ENCODE results near the gene TBC1D22B. TPM values are rescaled to one million over a fixed set of nuclear protein-coding genes. Genes with fewer than 3 reads are reported as not detected.

The TBC1D22B gene
- total RNA-seq, 3 donors from 2014 or later, result 13.0 to 13.5 (median 13.2) TPM

GRCh38 chr6:37347670-37348111 is 90.1 kb downstream of the TBC1D22B start:
- DNase-seq, result no peak
- Mint-ChIP-seq H3K4me3 (no peak overlapping the region), H3K4me1 (ENCODE audit: low read depth) (peaks cover 2% of the 10 kb centered on the region), H3K27me3 (ENCODE audit: low read depth) (peaks cover 17% of the 10 kb centered on the region), H3K36me3 (ENCODE audit: insufficient read depth) (no peaks in the 10 kb centered on the region), H3K9me3 (no peaks in the 10 kb centered on the region)
- ATAC-seq, result no peak

GRCh38 chr6:37351027-37351426 is 93.5 kb downstream of the TBC1D22B start:
- Mint-ChIP-seq H3K4me1 (ENCODE audit: low read depth) (peaks cover 18% of the 10 kb centered on the region), H3K27me3 (ENCODE audit: low read depth) (peaks cover 6% of the 10 kb centered on the region), H3K4me3 (no peak overlapping the region), H3K36me3 (ENCODE audit: insufficient read depth) (no peaks in the 10 kb centered on the region), H3K9me3 (no peaks in the 10 kb centered on the region)
- DNase-seq (no peak), ATAC-seq (no peak)

- no peak for ATAC-seq
- DNase-seq, result no peak
- H3K27me3 Mint-ChIP-seq (ENCODE audit: low read depth), result no peaks in the 10 kb centered on the region
- peak overlapping the region; percentile 35 for H3K4me3 Mint-ChIP-seq
- H3K9me3 Mint-ChIP-seq, result no peaks in the 10 kb centered on the region
- H3K36me3 Mint-ChIP-seq (ENCODE audit: insufficient read depth), result no peaks in the 10 kb centered on the region
- peaks cover 19% of the 10 kb centered on the region for H3K4me1 Mint-ChIP-seq (ENCODE audit: low read depth)
These were observed 94.8 kb downstream of the TBC1D22B start for GRCh38 chr6:37352384-37352783.

DNA sequence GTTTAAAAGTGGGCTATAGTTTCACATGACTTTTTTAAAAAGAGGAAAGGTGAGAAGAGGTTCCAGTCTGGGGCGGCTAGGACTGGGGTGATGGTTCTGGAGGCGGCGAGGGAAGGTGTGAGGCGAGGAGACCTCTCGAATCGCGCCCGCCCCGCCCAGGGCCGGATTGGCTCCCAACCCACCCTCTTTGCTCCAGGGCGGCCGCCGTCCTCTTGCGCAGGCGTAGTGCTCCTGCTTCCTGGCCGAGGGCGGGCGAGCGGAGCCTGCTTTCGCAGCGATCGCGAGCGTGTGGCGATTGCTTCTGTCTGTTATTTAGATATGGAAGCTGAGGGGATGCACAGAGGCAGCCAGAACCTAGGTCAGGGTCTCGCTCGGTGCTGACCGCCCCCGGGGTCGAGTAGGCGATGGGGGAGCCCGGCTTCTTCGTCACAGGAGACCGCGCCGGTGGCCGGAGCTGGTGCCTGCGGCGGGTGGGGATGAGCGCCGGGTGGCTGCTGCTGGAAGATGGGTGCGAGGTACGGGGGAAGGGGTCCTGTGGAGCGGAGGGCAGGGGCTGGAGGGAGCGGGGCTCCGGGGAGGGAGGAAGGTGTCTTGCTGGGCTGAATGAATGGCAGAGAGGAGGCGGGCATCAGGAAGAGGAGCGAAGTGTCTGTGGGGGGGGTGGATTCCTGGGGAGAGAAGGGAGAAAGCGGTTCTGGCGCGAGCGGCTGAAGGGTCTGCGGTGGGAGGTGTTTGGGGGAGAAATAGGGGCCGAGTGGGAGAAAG is 96.4 kb downstream of the TBC1D22B start, which contains the start of gene RNF8:
Gene RNF8, plus strand, starts transcription at position 223 of the 765 bp plus-strand sequence. Its CDS starts 182 bp downstream, at position 405.
- H3K27me3 Mint-ChIP-seq (ENCODE audit: low read depth), result no peaks in the 10 kb centered on the region
- ATAC-seq (peak; percentile 97), DNase-seq (peak; percentile 83)
- H3K36me3 Mint-ChIP-seq (ENCODE audit: insufficient read depth), result peaks cover 2% of the 10 kb centered on the region
- no peaks in the 10 kb centered on the region for H3K9me3 Mint-ChIP-seq
- H3K4me3 Mint-ChIP-seq, result peak within 1 kb of the TSS; percentile 90
- peaks cover 25% of the 10 kb centered on the region for H3K4me1 Mint-ChIP-seq (ENCODE audit: low read depth)

DNA sequence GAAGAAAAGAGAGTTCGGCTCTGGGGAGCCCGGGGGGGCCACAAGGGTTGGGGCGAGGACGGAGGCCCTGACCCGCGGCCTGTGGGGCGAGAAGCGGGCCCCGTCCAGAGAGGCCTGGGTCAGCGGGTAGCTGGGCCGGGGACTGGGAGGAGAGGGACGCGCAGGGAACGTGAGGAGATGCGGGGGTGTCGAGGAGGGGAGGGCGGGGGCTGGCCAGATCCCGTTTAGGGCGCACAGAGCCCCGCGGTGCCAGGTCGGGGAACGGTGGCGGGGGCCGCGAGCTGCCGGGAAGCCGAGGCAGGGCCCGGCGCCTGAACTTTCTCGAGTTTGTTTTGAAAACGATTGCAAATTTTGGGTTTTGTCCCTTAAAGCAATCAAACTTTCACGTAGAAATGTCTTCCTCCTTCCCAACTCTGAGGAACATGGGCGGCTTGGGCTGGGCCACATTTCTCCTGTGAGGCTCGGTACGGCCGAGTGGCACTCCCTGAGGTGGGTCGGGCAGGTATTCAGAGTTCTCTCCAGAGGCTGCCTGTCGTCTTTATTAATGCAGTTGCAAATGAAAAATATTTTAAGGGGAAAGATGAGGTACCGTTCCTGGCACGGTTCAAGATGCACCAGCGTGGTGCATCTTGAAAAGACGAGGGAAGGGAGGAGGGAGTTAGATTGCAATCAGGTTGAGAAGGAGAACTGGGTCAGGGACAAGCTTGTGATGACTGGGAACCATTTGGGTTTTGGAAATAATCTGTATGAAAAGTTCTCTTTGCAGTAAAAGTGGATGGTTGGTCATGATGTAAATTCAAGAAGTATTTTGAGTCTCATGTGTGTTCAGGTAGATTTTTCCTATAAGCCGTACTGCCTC is 97.2 kb downstream of the TBC1D22B start:
- H3K27me3 Mint-ChIP-seq (ENCODE audit: low read depth), result no peaks in the 10 kb centered on the region
- no peaks in the 10 kb centered on the region for H3K9me3 Mint-ChIP-seq
- DNase-seq (peak; percentile 7), ATAC-seq (peak; percentile 24 to 26)
- peaks cover 25% of the 10 kb centered on the region for H3K4me1 Mint-ChIP-seq (ENCODE audit: low read depth)
- peak overlapping the region; percentile 90 for H3K4me3 Mint-ChIP-seq
- peaks cover 6% of the 10 kb centered on the region for H3K36me3 Mint-ChIP-seq (ENCODE audit: insufficient read depth)

DNA sequence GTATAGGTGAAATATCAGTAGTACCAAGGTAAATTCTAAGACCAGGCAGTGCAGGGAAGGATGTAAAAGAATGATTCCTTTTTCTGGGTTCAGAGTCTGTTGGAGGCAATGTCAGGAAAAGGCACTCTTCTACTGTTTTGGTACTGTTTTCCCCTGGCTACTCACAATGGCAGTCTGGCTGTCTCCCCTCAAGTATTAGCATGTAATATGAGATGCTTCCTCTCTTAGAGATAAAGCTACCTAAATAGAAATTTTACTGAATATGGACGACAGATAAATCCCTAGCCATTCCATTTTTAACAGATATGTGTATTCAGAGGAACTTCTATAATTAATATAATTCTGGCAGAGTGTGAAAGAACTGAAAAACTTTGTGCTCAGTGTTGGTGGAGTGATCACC is 99.7 kb downstream of the TBC1D22B start:
- no peak for ATAC-seq
- H3K4me3 Mint-ChIP-seq, result no peak overlapping the region
- no peak for DNase-seq
- H3K9me3 Mint-ChIP-seq, result no peaks in the 10 kb centered on the region
- peaks cover 14% of the 10 kb centered on the region for H3K36me3 Mint-ChIP-seq (ENCODE audit: insufficient read depth)
- H3K4me1 Mint-ChIP-seq (ENCODE audit: low read depth), result peaks cover 25% of the 10 kb centered on the region
- no peaks in the 10 kb centered on the region for H3K27me3 Mint-ChIP-seq (ENCODE audit: low read depth)

GRCh38 chr6:37357860-37358259 is 100.3 kb downstream of the TBC1D22B start:
- no peak for DNase-seq
- Mint-ChIP-seq H3K4me1 (ENCODE audit: low read depth) (peaks cover 23% of the 10 kb centered on the region), H3K9me3 (no peaks in the 10 kb centered on the region), H3K36me3 (ENCODE audit: insufficient read depth) (peaks cover 15% of the 10 kb centered on the region), H3K4me3 (no peak overlapping the region), H3K27me3 (ENCODE audit: low read depth) (no peaks in the 10 kb centered on the region)
- no peak for ATAC-seq

GRCh38 chr6:37359039-37359438 is 101.5 kb downstream of the TBC1D22B start:
- no peak overlapping the region for H3K4me3 Mint-ChIP-seq
- H3K9me3 Mint-ChIP-seq, result no peaks in the 10 kb centered on the region
- ATAC-seq (no peak), DNase-seq (no peak)
- peaks cover 17% of the 10 kb centered on the region for H3K4me1 Mint-ChIP-seq (ENCODE audit: low read depth)
- H3K36me3 Mint-ChIP-seq (ENCODE audit: insufficient read depth), result peaks cover 21% of the 10 kb centered on the region
- no peaks in the 10 kb centered on the region for H3K27me3 Mint-ChIP-seq (ENCODE audit: low read depth)

DNA sequence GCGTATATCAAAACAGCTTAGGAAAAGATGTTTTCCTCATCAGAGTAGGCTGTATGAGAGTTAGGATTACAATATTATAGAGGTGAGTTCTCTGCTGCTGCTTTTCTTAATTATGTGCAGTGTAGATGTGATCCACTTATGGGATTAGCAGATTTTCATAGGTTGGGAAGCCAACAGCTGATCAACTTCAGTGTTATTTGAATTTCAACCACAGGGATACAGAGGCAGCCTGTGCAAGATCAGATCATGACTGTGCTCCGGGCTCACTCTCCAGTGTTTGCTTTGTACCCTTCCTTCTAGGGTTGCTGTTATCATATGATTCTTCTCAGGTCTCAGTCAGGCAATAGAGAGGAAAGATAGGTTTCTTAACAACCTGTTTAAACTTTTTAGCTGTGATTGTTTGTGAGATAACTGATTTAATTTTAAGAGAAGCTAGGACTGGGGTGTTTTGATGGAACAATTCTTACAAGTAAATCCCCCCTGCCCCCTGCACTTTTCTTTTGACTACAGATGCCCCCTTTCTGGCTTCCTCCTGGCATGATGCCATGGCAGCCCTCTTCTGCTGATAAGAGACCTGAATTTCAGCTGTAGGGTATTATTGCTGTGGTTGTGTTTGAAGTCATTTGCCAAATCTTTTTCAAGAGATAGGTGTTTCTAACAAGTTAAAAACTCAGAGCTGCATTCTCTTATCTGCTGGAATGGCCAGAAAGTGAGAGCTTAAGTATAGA is 104.7 kb downstream of the TBC1D22B start:
- H3K27me3 Mint-ChIP-seq (ENCODE audit: low read depth), result no peaks in the 10 kb centered on the region
- H3K36me3 Mint-ChIP-seq (ENCODE audit: insufficient read depth), result peaks cover 25% of the 10 kb centered on the region
- no peak overlapping the region for H3K4me3 Mint-ChIP-seq
- ATAC-seq (no peak), DNase-seq (no peak)
- H3K9me3 Mint-ChIP-seq, result no peaks in the 10 kb centered on the region
- H3K4me1 Mint-ChIP-seq (ENCODE audit: low read depth), result peaks cover 6% of the 10 kb centered on the region

DNA sequence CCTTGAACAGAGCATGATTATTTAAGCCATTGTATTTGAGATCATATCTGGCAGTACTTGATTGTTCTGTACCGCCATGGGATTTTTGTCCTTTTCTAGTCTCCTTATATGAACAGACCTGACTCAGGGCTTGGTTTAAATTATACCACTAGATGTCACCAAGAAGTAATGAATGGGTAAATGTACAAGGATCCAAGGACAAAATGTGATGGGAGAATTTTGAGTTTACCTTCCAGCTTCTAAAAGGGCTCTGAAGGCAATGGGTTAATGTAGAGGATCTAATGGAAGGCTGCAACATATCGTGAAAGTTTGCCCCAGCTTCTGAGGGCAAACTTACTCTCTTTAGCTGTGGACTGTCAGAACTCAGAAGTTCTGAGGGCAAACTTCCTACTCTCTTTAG is 108.2 kb downstream of the TBC1D22B start:
- no peak for ATAC-seq
- Mint-ChIP-seq H3K4me1 (ENCODE audit: low read depth) (no peaks in the 10 kb centered on the region), H3K9me3 (no peaks in the 10 kb centered on the region), H3K27me3 (ENCODE audit: low read depth) (no peaks in the 10 kb centered on the region), H3K36me3 (ENCODE audit: insufficient read depth) (peaks cover 36% of the 10 kb centered on the region), H3K4me3 (no peak overlapping the region)
- DNase-seq, result no peak

- H3K27me3 Mint-ChIP-seq (ENCODE audit: low read depth), result no peaks in the 10 kb centered on the region
- no peak for DNase-seq
- no peak for ATAC-seq
- no peaks in the 10 kb centered on the region for H3K4me1 Mint-ChIP-seq (ENCODE audit: low read depth)
- H3K36me3 Mint-ChIP-seq (ENCODE audit: insufficient read depth), result peaks cover 29% of the 10 kb centered on the region
- H3K9me3 Mint-ChIP-seq, result no peaks in the 10 kb centered on the region
- no peak overlapping the region for H3K4me3 Mint-ChIP-seq
These were observed 109.3 kb downstream of the TBC1D22B start for GRCh38 chr6:37366910-37367309.

DNA sequence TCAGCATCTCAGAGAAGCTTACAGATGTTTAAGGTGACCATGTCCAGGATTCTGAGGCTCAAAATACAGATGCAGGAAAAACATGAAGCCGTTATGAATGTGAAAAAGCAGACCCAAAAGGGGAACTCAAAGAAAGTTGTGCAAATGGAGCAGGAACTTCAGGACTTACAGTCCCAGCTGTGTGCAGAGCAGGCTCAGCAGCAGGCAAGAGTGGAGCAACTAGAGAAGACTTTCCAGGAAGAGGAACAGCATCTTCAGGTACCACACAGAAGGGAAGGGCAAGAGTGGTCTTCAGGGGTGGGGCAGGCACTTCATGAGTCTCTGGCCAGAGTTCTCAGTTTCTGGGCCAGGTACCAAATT is 111.4 kb downstream of the TBC1D22B start:
- ATAC-seq, result no peak
- no peaks in the 10 kb centered on the region for H3K9me3 Mint-ChIP-seq
- no peaks in the 10 kb centered on the region for H3K27me3 Mint-ChIP-seq (ENCODE audit: low read depth)
- no peak overlapping the region for H3K4me3 Mint-ChIP-seq
- no peak for DNase-seq
- peaks cover 22% of the 10 kb centered on the region for H3K36me3 Mint-ChIP-seq (ENCODE audit: insufficient read depth)
- H3K4me1 Mint-ChIP-seq (ENCODE audit: low read depth), result no peaks in the 10 kb centered on the region

DNA sequence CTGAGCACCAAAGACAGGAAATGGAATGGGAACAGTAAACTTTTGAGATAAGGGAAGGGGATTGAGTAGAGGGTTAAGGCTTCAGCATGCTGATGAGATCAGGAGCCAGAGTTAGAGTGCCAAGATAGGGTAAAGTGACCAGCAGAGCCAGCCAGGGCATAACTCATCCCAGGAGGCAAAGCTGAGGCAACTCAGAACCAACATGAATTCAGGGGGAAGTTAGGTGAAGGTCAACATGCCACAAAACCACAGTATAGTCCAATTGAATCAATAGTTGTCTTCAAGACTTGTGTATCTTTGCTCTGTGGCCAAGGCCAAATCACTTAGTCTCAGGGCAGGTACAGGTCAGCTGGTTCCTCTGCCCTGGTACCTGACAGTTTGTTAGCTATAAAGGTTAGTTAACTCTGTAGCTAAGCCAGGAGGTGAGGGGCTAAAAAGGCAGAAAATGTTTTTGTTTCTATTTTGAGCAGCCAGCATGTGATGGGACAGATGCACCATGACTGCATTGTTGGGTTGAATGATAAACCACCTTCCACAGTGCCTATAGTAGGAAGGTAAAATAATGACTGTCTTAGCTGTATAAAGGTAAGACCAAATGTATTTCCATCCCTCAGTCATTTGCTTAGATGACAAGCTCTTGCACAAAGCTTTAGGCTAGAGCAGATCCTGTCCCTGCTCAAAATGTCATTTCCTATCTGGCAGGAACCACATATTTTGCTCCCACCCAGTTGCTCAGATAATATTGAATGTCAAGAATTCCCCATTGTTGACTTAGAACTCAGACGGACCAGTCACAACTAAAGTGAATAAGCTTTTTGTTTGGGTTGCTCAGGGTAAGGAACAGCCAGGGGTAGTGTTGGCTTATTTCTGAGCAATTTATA is 112.0 kb downstream of the TBC1D22B start:
- Mint-ChIP-seq H3K27me3 (ENCODE audit: low read depth) (no peaks in the 10 kb centered on the region), H3K9me3 (no peaks in the 10 kb centered on the region), H3K4me1 (ENCODE audit: low read depth) (no peaks in the 10 kb centered on the region), H3K36me3 (ENCODE audit: insufficient read depth) (peaks cover 26% of the 10 kb centered on the region), H3K4me3 (no peak overlapping the region)
- no peak for ATAC-seq
- no peak for DNase-seq
